GM13977 (cell line): Measurements from ENCODE around the gene HOXC11.

Experiments used
- DNase-seq: peaks from one replicate; pipeline ENCODE4 v3.0.0; 2012; ENCODE audit warnings: low spot score
- in situ Hi-C: fragments of 300-500 bp; cut with MboI; formaldehyde crosslinking; loops from one replicate; pipeline ENCODE4 v1.12.0; 2022; ENCODE audit warnings: low sequenced_read_pairs, low pct_unique_long_range_greater_than_20kb, mixed read lengths, inconsistent platforms; ENCODE audit not compliant: unreplicated experiment
- TF ChIP-seq, protein P1 (sequence below): IDR thresholded peaks from 2 replicates; pipeline ENCODE4 v1.5.1; 2012; ENCODE audit warnings: mild to moderate bottlenecking, control low read depth; ENCODE audit not compliant: insufficient read depth; ENCODE audit errors: extremely low read depth, missing control alignments

Gene HOXC11

DNA sequence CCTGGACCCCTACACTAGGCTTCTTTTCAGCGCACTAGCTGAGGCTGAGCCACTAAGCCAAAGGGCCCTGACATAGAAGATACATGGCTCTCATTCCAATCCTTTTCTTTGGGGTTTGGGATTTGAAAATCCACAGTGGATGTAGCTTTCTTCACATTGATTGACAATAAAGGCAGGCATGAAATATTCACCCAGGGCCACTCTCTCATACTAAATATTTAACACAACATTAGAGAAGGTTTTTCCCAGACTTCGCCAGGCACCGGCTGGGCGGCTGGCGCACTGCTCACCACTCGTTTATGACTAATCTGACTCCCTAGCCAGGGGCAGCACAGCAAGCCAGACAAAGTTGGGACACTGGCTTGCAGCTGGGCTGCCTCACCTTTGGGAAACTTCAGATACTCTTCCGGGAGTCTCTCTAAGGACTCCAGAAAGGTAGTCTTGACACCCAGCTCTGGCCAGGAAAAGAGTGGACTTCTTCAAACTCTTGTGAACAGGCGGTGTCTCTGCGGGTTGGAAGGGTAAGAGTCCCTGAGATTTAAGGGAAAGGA, 699 bp upstream of the HOXC11 start:
- in situ Hi-C loops = no loop called here
- no peak for DNase-seq

DNA sequence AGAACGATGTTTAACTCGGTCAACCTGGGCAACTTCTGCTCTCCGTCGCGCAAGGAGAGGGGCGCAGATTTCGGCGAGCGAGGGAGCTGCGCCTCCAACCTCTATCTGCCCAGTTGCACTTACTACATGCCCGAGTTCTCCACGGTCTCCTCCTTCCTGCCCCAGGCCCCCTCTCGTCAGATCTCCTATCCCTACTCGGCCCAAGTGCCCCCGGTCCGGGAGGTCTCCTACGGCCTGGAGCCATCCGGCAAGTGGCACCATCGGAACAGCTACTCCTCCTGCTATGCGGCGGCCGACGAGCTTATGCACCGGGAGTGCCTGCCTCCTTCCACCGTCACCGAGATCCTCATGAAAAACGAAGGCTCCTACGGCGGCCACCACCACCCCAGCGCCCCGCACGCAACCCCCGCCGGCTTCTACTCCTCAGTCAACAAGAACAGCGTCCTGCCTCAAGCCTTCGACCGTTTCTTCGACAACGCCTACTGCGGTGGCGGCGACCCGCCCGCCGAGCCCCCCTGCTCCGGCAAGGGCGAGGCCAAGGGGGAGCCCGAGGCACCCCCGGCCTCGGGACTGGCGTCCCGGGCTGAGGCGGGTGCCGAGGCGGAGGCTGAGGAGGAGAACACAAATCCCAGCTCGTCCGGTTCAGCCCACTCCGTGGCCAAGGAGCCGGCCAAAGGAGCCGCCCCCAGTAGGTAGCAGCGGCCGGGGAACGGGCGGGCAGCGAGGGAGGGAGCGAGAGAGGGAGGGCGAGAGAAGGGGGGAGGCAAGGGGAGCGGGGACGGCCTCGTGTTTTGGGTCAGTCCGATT, 513 bp downstream of the HOXC11 start:
- TF ChIP-seq, protein P1, sequence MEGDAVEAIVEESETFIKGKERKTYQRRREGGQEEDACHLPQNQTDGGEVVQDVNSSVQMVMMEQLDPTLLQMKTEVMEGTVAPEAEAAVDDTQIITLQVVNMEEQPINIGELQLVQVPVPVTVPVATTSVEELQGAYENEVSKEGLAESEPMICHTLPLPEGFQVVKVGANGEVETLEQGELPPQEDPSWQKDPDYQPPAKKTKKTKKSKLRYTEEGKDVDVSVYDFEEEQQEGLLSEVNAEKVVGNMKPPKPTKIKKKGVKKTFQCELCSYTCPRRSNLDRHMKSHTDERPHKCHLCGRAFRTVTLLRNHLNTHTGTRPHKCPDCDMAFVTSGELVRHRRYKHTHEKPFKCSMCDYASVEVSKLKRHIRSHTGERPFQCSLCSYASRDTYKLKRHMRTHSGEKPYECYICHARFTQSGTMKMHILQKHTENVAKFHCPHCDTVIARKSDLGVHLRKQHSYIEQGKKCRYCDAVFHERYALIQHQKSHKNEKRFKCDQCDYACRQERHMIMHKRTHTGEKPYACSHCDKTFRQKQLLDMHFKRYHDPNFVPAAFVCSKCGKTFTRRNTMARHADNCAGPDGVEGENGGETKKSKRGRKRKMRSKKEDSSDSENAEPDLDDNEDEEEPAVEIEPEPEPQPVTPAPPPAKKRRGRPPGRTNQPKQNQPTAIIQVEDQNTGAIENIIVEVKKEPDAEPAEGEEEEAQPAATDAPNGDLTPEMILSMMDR = no peak
- no peak for DNase-seq
- in situ Hi-C loops = no loop called here

More for the DNA sequence above, 699 bp upstream of the HOXC11 start:
- TF ChIP-seq, protein P1 = no peak

DNA sequence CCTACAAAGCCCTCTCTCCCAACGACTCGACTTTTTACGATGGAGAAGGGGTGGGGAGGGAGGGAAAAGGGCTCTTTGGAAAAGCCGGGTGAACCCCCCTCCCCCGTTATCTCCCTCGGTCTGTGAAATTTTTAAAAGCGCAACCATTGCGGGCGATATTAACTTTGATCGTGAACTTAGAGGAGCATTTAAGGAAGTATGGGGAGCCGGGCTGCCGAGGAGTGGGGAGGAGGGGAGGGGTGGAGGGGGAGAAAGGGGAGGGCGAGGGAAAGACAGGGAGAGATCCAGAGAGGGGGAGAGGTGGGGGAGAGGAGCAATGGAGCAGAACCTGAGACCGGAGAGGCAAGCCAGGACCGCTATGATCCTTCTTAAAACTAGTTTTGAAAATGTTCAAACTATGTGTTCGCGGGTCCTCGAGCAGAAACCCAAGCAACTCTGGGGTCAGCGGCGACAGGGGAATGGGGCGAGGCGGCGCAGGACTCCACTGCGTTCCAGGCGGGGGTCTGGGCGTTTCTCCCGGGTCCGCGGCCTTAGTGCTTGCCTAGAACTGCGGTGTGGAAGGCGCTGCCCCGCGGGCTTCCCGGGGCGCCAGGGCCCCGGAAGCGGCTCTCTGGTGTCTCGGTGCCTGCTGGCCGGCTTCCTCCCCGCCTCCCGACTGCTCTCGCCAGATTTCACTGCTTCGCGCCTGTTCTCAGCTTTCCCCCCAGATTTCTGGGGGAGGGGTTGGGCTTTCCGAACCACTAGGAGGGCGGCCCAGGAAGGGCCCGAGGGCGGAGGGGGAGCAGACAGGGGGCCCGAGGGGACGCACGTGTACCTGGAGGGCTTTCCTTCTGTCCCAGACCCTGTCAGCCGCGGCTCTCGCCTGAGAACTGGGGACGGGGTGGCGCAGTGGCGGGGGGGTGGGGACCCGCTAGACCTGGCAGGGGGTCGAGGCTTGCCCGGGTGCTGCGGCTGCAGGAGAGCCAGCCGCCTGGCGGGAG, 1.4 kb downstream of the HOXC11 start, which contains the start of gene HOTAIR:
Gene HOTAIR (minus strand): TSS at position 871 of the 980 bp plus-strand sequence.
- DNase-seq = peak; percentile 74
- TF ChIP-seq, protein P1 = no peak
- in situ Hi-C loops = no loop called here

DNA sequence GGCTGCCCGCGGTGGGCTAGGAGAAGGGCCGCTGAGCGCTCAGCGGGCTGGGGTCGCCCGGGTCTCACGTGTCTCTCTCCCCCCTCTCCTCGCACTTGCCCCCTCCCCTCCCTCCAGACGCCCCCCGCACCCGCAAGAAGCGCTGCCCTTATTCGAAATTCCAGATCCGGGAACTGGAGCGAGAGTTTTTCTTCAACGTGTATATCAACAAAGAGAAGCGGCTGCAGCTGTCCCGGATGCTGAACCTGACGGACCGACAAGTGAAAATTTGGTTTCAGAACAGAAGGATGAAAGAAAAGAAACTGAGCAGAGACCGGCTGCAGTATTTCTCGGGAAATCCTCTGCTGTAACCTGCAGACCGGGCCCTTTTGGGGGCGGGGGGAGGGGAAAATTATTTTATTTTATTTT, 2.1 kb downstream of the HOXC11 start:
- no peak for DNase-seq
- TF ChIP-seq, protein P1 = no peak
- in situ Hi-C loops = no loop called here

DNA sequence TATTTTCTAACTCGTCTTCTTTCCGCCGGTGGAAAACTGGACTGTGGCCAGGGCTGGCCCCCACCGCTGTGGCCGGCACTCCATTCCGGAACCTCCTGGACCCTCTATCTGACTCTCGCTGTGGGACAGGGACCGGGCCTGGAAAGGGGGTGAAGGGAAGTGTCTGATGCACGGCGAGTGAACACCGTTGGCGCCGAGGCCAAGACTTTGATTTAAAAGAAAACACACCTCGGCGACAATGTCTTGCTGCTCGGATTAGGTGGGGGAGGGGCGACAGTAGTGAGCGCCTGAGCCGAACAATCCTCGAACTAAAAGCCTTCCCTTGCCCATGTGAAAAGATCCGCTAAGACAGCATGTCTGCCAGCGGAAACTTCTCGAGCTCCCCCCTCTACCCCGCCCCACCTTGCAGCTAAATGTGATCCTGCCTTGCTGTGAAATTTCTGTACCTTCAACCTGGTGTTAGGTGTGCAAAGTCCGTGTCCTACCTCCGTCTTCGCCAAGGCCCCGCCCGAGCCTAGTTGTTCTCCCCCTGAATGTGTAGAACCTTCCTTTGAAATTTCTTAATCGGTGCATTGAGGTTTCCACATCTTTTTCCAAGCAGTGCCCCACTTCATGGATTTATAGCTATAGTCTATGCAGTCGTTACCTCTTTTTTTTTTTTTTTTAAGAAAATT, 2.7 kb downstream of the HOXC11 start:
- in situ Hi-C loops = no loop called here
- no peak for DNase-seq
- TF ChIP-seq, protein P1 = no peak
